ENCODE measurements around the gene OR10G7.

DNA sequence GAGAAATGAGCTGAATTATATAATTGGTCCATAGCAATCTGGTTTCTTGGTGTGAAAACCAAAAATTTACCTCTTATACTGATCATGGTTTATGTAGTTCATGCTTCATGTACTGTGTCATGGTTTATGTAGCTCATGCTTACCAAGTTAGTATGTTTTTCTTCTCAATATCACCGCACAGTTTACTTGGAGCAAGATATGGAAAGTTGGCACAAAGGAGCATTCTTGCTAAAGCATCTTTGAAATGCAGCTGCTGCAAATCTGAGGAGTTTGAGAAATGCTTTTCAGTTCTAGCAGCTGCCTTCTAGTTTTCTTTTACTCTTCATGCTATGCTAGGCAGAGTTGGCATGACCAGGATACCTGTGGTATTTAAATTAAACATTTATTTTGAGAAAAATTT is 4.5 kb downstream of the OR10G7 start:
- TF ChIP-seq, protein P1, sequence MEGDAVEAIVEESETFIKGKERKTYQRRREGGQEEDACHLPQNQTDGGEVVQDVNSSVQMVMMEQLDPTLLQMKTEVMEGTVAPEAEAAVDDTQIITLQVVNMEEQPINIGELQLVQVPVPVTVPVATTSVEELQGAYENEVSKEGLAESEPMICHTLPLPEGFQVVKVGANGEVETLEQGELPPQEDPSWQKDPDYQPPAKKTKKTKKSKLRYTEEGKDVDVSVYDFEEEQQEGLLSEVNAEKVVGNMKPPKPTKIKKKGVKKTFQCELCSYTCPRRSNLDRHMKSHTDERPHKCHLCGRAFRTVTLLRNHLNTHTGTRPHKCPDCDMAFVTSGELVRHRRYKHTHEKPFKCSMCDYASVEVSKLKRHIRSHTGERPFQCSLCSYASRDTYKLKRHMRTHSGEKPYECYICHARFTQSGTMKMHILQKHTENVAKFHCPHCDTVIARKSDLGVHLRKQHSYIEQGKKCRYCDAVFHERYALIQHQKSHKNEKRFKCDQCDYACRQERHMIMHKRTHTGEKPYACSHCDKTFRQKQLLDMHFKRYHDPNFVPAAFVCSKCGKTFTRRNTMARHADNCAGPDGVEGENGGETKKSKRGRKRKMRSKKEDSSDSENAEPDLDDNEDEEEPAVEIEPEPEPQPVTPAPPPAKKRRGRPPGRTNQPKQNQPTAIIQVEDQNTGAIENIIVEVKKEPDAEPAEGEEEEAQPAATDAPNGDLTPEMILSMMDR (optimal IDR thresholded peaks at IDR 0.05 in 1 of 3, IDR thresholded peaks at IDR 0.05 in 1 of 3, conservative IDR thresholded peaks at IDR 0.05 in 1 of 3; ENCODE audit: extremely low read depth in 1 of 3, insufficient read depth in 2 of 3, low read length in 3 of 3) = no peak
- TF ChIP-seq EZH2 (IDR thresholded peaks at IDR 0.05; ENCODE audit: low read length) = no peak
